ENCODE data around the gene ABHD2. TPM values are rescaled to one million over a fixed set of nuclear protein-coding genes. Genes with fewer than 3 reads are reported as not detected.

ABHD2 gene
- total and polyA plus RNA-seq, 9 of the 15 experiments (the other 6 are each of a cell fraction or from before 2014, with no cell fraction given), result 16.9 to 99.8 (median 47.5) TPM

DNA sequence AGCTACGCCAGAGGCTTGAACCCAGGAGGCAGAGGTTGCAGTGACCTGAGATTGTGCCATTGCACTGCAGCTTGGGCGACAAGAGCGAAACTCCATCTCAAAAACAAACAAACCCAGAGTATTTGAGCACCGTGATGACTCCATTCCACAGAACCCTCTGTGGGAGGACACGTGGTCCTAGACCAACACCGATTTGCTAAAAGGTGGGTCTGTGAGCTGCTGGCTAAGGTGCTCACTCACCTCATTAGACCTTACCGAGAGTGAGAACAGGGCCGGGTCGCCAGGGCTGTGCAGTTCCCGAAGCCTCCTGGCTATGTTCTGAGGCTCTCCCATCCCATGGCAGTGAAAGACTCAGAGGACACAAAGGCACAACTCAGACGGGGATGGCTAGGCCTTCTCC lies 17.9 kb downstream of the ABHD2 start:
- peaks cover 15% of the 10 kb centered on the region; the same call in 1 of the 2 replicates for H4K20me1 ChIP-seq (replicated peaks; ENCODE audit: control insufficient read depth, insufficient read depth, low read length)
- no peak overlapping the region for H2AFZ ChIP-seq (ENCODE audit: low read depth, low read length)
- H3K9ac ChIP-seq (ENCODE audit: insufficient read depth in 1 of 2, low read depth in 2 of 2, low read length in 2 of 2), result 0 out of 4 replicates have a peak overlapping the region, but pooled peaks of 1 of the 2 experiments have one; percentile 23
- ATAC-seq, result no peak
- no peaks in the 10 kb centered on the region for H3K9me1 ChIP-seq (ENCODE audit: control insufficient read depth, insufficient read depth, low read length)
- no peak for FAIRE-seq
- H3K9me3 ChIP-seq (replicated peaks; ENCODE audit: control insufficient read depth, insufficient read depth, low read depth, low read length), result no peaks in the 10 kb centered on the region
- DNase-seq (ENCODE audit: extremely low read depth in 1 of 4, low spot score in 3 of 4), result no peak
- H3K27ac ChIP-seq (ENCODE audit: extremely low read depth, low read depth, low read length), result no peak overlapping the region
- 74% methylated on average over 11 of the region's 11 CpGs for WGBS (ENCODE audit: insufficient coverage, low coverage, missing lambda C conversion rate)
- no peak overlapping the region for H3K4me3 ChIP-seq
- peaks cover 77% of the 10 kb centered on the region for H3K36me3 ChIP-seq (ENCODE audit: control insufficient read depth, insufficient read depth, low read length)
- peaks cover 4 to 45% of the 10 kb centered on the region in 2 experiments; a peak in 4 of 5 replicates for H3K4me1 ChIP-seq (replicated peaks in 1 of 2; ENCODE audit: control insufficient read depth in 2 of 2, insufficient read depth in 2 of 2, low read length in 2 of 2)
- in situ Hi-C loops (cut with MboI), result no loop called here
- intact Hi-C loops (cut with micrococcal nuclease), result no loop called here
- H3K4me2 ChIP-seq (ENCODE audit: insufficient read depth, low read length), result no peak overlapping the region
- POLR2A ChIA-PET, result no interaction called here
- CTCF ChIA-PET (ENCODE audit: low intra/inter-chr PET ratio), result no interaction called here
- H3K79me2 ChIP-seq (ENCODE audit: control insufficient read depth, insufficient read depth, low read length), result peaks cover 95% of the 10 kb centered on the region
- TF ChIP-seq STAT5A (IDR thresholded peaks at IDR 0.05; ENCODE audit: borderline replicate concordance, low read length) (no peak), TAL1 (IDR thresholded peaks at IDR 0.05) (no peak), NR2C2 (CRISPR knock-in tag; IDR thresholded peaks at IDR 0.05) (no peak), NR2C2 (tag; IDR thresholded peaks at IDR 0.05) (no peak), PRDM10 (IDR thresholded peaks at IDR 0.05; ENCODE audit: partially characterized antibody) (no peak), BMI1 (IDR thresholded peaks at IDR 0.05; ENCODE audit: low read length) (no peak), MTA2 (IDR thresholded peaks at IDR 0.05; ENCODE audit: low read depth) (no peak), RFX5 (IDR thresholded peaks at IDR 0.05; ENCODE audit: low read depth, low read length) (no peak), MEF2A (IDR thresholded peaks at IDR 0.05; ENCODE audit: control insufficient read depth, low read depth, low read length) (no peak)
- no TSS peak for BruUV-seq (replicated peaks)
- no peaks in the 10 kb centered on the region for H3K27me3 ChIP-seq (ENCODE audit: control insufficient read depth in 2 of 2, insufficient read depth in 2 of 2, low read length in 2 of 2)
